Chondrocyte (in vitro differentiated cells): Measurements from ENCODE around the gene TMEM250. TPM values are rescaled to one million over a fixed set of nuclear protein-coding genes. Genes with fewer than 3 reads are reported as not detected.

ENCODE experiments used
- DNase-seq: peaks from one replicate; pipeline ENCODE4 v3.0.0; 2021; ENCODE audit warnings: mixed read lengths, low spot score
- H3K27ac Mint-ChIP-seq: one replicate; pipeline ENCODE4 v1.8.0; 2021; ENCODE audit warnings: mild to moderate bottlenecking, moderate library complexity, mixed read lengths; ENCODE audit not compliant: unreplicated experiment
- H3K27me3 Mint-ChIP-seq: 2 replicates; pipeline ENCODE4 v1.8.0; 2021; ENCODE audit warnings: low read depth, mixed read lengths
- H3K36me3 Mint-ChIP-seq: 2 replicates; pipeline ENCODE4 v1.8.0; 2021; ENCODE audit warnings: low read depth, mixed read lengths
- H3K4me1 Mint-ChIP-seq: 2 replicates; pipeline ENCODE4 v1.8.0; 2021; ENCODE audit warnings: low read depth, mild to moderate bottlenecking, mixed read lengths
- H3K4me3 Mint-ChIP-seq: one replicate; pipeline ENCODE4 v1.8.0; 2021; ENCODE audit warnings: mild to moderate bottlenecking, moderate library complexity, mixed read lengths; ENCODE audit not compliant: unreplicated experiment
- H3K9me3 Mint-ChIP-seq: 2 replicates; pipeline ENCODE4 v1.8.0; 2021; ENCODE audit warnings: low read depth, mixed read lengths
- total RNA-seq: library from RNA; stranded (reverse); gene quantifications from 3 replicates; pipeline ENCODE4 v1.2.1, GENCODE V29; 2021
- TF ChIP-seq, protein P1 (sequence below): fragments of 200-600 bp; sonication (generic); IDR thresholded peaks from 2 replicates; pipeline ENCODE4 v1.5.0; 2021; ENCODE audit warnings: antibody characterized with exemption, mild to moderate bottlenecking, moderate library complexity

Gene TMEM250
- total RNA-seq, 1 donor from 2014 or later, result 37.3 TPM

DNA sequence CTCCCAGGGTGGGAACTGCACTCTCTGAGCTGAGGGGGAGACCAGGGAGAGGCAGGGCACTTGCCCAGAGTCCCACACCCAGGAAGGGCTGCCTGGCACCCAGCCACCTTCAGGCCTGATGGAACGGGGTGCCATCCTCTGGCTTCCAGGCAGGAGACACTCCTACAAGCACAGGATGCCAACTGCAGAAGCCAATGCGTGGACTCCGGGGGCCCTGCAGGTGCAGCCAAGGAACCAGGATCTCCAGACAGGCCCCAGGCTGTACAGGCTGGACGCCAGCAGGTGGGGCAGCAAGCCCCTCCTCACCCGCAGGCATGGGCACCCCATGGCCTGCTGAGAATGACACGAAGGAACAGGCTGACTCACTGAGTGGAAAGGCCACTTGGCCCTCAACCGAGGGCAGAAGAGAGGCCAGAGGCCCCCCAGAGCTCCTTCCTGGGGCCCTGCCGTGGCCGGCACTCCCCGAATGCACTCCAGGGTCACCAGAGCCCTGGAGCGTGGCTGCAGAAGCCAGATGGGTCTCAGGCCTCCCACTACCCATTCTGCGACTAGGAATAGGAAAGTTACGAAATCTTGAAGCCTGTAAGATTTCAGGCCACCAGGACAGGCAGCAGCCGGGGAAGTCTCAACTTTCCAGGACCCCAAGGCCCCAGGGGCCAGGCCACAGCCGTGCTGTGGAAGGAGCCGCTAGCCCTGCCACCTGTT lies 39.3 kb downstream of the TMEM250 start:
- no peak overlapping the region for H3K4me3 Mint-ChIP-seq
- peaks cover 32% of the 10 kb centered on the region for H3K4me1 Mint-ChIP-seq
- H3K9me3 Mint-ChIP-seq, result no peaks in the 10 kb centered on the region
- peaks cover 3% of the 10 kb centered on the region for H3K36me3 Mint-ChIP-seq
- peak; percentile 77 for DNase-seq
- peak overlapping the region; percentile 68 for H3K27ac Mint-ChIP-seq
- TF ChIP-seq, protein P1, sequence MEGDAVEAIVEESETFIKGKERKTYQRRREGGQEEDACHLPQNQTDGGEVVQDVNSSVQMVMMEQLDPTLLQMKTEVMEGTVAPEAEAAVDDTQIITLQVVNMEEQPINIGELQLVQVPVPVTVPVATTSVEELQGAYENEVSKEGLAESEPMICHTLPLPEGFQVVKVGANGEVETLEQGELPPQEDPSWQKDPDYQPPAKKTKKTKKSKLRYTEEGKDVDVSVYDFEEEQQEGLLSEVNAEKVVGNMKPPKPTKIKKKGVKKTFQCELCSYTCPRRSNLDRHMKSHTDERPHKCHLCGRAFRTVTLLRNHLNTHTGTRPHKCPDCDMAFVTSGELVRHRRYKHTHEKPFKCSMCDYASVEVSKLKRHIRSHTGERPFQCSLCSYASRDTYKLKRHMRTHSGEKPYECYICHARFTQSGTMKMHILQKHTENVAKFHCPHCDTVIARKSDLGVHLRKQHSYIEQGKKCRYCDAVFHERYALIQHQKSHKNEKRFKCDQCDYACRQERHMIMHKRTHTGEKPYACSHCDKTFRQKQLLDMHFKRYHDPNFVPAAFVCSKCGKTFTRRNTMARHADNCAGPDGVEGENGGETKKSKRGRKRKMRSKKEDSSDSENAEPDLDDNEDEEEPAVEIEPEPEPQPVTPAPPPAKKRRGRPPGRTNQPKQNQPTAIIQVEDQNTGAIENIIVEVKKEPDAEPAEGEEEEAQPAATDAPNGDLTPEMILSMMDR, result peak; percentile 35
- H3K27me3 Mint-ChIP-seq, result no peaks in the 10 kb centered on the region

DNA sequence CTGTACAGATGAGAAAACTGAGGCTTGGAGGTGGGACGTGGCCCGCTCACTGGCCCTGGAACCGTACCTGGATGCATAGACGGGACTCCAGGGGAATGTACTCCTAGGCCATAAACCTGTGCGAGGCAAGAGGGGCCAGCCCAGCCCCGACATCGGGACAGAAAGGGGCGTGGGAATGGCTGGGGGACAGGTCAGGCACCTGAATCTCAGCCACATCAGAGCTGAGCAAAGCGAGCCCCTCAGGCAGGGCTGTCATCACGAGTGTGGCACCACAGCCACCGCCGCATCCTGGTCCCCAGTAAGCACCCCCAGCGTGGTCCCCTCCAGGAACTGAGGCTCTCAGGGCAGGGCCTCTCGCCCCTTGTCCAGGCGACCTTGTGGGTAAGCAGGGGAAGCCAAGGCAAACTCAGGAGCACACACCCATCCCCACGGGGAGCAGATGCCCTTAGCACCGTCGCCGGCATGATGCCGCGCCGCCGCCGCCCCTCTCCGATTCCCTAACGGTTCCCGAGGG lies 40.1 kb downstream of the TMEM250 start:
- TF ChIP-seq, protein P1, result no peak
- peak; percentile 78 for DNase-seq
- Mint-ChIP-seq H3K9me3 (no peaks in the 10 kb centered on the region), H3K4me3 (no peak overlapping the region), H3K27me3 (no peaks in the 10 kb centered on the region), H3K27ac (no peak overlapping the region), H3K36me3 (peaks cover 4% of the 10 kb centered on the region), H3K4me1 (peaks cover 31% of the 10 kb centered on the region)

DNA sequence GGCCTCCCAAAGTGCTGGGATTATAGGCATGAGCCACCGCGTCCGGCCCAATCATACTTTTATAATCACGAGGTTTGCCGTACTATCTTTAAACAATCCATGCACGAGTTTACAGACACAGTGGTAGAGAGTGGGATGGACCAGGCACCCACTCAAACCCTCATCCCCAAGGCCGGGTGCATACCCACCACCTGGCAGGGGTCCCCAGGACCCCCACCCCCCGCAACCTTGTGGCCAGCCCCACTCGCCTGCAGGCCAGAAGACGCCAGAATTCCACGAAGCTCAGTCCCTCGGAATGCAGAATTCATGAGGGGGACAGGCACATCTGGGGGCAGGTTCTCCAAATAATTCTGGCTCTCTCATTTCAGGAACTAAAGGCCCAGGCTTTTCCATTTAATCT lies 40.7 kb downstream of the TMEM250 start:
- H3K4me1 Mint-ChIP-seq, result peaks cover 31% of the 10 kb centered on the region
- H3K27me3 Mint-ChIP-seq, result no peaks in the 10 kb centered on the region
- H3K4me3 Mint-ChIP-seq, result no peak overlapping the region
- peak; percentile 36 for DNase-seq
- H3K27ac Mint-ChIP-seq, result no peak overlapping the region
- H3K36me3 Mint-ChIP-seq, result peaks cover 6% of the 10 kb centered on the region
- TF ChIP-seq, protein P1, result no peak
- no peaks in the 10 kb centered on the region for H3K9me3 Mint-ChIP-seq

DNA sequence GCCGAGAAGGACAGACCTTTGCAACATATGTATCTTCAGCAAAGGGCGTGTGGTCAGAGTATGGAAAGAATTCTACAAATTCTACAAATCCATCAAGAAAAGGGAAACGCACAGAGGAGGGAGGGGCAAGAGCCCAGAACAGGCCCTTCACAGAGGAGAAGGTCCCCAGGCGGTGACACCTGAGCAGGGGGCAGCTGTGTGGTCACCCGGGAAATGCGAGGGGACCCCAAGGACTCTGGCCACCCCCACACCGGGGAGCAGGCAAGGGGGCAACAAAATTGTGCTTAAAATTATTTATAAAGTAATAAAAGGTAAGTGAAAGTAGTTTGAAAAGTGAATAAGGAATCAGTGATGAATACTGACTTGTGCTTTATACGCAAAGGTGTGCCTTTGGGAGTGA lies 41.2 kb downstream of the TMEM250 start:
- Mint-ChIP-seq H3K9me3 (no peaks in the 10 kb centered on the region), H3K27ac (peak overlapping the region; percentile 0), H3K4me3 (no peak overlapping the region), H3K36me3 (peaks cover 6% of the 10 kb centered on the region), H3K4me1 (peaks cover 27% of the 10 kb centered on the region), H3K27me3 (no peaks in the 10 kb centered on the region)
- TF ChIP-seq, protein P1, result no peak
- peak; percentile 28 for DNase-seq

DNA sequence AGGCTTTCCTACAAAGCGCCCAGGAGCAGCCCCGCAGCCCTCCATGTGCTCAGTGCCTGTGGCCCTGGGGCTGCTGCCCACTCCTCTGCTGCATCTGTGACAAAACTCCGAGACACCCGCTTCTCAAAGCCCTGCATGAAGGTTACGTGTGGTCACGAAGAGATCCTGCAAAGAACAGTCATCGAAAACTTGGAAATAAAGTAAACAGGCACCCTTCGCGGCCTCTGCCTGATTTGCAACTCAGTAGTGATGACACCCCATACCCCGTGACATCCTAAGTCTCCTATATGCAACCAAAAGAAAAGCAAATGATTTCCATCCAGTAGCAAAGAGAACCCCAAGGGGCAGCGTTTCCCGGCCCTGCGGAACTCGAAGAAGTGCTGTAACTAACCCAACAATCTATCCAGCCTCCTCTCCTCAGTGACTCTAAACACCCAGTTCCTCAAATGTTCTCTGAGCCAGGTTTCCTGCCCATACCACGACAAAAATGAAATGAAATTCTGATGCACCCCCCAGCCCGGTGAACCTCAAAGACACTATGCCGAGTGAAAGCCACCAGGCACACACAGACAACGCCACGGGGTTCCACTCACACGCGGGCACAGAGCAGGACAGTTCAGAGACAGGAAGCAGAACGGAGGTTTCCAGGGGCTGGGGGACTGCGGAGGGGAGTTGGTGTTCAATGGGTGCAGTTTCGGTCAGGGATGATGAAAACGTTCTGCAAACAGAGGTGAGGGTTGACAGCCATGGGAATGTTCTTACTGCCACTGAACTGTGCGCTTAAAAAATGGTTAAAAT lies 42.6 kb downstream of the TMEM250 start:
- Mint-ChIP-seq H3K36me3 (peaks cover 7% of the 10 kb centered on the region), H3K27ac (peak overlapping the region; percentile 71)

More for the DNA sequence above, 42.6 kb downstream of the TMEM250 start:
- no peaks in the 10 kb centered on the region for H3K9me3 Mint-ChIP-seq
- H3K4me1 Mint-ChIP-seq, result peaks cover 31% of the 10 kb centered on the region
- H3K4me3 Mint-ChIP-seq, result no peak overlapping the region
- H3K27me3 Mint-ChIP-seq, result no peaks in the 10 kb centered on the region
- DNase-seq, result peak; percentile 68
- TF ChIP-seq, protein P1, result no peak
